KMS-11 (cell line): ENCODE results near the gene FPR3.

Source experiments
- H2AFZ ChIP-seq: fragments of 200-600 bp; sonication (generic); 2 replicates; pipeline ENCODE4 v1.6.1; 2016; ENCODE audit warnings: antibody characterized with exemption, mixed run types, low read depth
- H3K27ac ChIP-seq: fragments of 200-600 bp; sonication (generic); 2 replicates; pipeline ENCODE4 v1.6.1; 2016; ENCODE audit warnings: mild to moderate bottlenecking, mixed run types
- H3K27me3 ChIP-seq: fragments of 200-600 bp; sonication (generic); 2 replicates; pipeline ENCODE4 v1.6.1; 2017; ENCODE audit warnings: mild to moderate bottlenecking, low read depth, mixed run types, moderate library complexity; ENCODE audit not compliant: insufficient read depth
- H3K36me3 ChIP-seq: fragments of 200-600 bp; sonication (generic); 2 replicates; pipeline ENCODE4 v1.6.1; 2017; ENCODE audit warnings: mild to moderate bottlenecking, mixed run types; ENCODE audit not compliant: insufficient read depth
- H3K4me1 ChIP-seq: fragments of 200-600 bp; sonication (generic); 2 replicates; pipeline ENCODE4 v1.6.1; 2016; ENCODE audit warnings: mild to moderate bottlenecking, low read depth, mixed run types; ENCODE audit not compliant: poor library complexity, severe bottlenecking
- H3K4me2 ChIP-seq: fragments of 200-600 bp; sonication (generic); 2 replicates; pipeline ENCODE4 v1.7.0; 2016; ENCODE audit warnings: mild to moderate bottlenecking, mixed run types
- H3K4me3 ChIP-seq: fragments of 200-600 bp; sonication (generic); IDR thresholded peaks from 2 replicates; pipeline ENCODE4 v1.6.1; 2017; ENCODE audit warnings: low read depth, low read length, mixed read lengths; ENCODE audit not compliant: insufficient read depth
- H3K79me2 ChIP-seq: fragments of 200-600 bp; sonication (generic); 2 replicates; pipeline ENCODE4 v1.6.1; 2016; ENCODE audit warnings: low read depth, mixed run types; ENCODE audit not compliant: insufficient read depth
- H3K9ac ChIP-seq: fragments of 200-600 bp; sonication (generic); 2 replicates; pipeline ENCODE4 v1.6.1; 2016; ENCODE audit warnings: mild to moderate bottlenecking, mixed run types
- H4K20me1 ChIP-seq: fragments of 200-600 bp; sonication (generic); 2 replicates; pipeline ENCODE4 v1.6.1; 2016; ENCODE audit warnings: mild to moderate bottlenecking, mixed run types; ENCODE audit not compliant: insufficient read depth
- CTCF ChIP-seq: fragments of 200-600 bp; sonication (generic); conservative IDR thresholded peaks from 2 replicates; pipeline ENCODE4 v1.6.1; 2017; ENCODE audit warnings: low read depth, mild to moderate bottlenecking, antibody characterized with exemption, low read length, moderate library complexity, mixed read lengths

FPR3 gene

DNA sequence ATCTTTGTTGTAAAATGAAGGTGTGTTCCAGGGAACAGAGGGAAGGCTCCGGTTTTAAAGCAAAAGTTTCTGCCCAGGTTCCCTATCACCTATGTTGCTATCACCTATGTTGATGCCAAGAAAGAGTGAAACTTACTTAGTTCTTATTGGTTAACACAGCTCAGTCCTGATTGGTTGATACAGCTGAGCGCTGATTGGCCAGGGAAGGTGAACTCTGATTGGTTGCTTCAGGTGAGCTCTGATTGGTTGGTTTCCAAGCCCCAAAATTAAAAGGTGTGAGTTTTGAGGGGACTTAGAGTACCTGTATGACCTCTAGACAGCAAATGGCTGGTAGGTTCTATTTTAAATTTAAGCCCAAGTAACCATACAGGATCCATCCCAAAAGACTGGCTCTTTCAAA, 42.2 kb downstream of the FPR3 start:
- no peak overlapping the region for H3K27ac ChIP-seq
- no peaks in the 10 kb centered on the region; the same call in 1 of the 2 replicates for H3K27me3 ChIP-seq
- no peaks in the 10 kb centered on the region for H4K20me1 ChIP-seq
- H3K4me2 ChIP-seq: no peak overlapping the region
- H3K9ac ChIP-seq: no peak overlapping the region
- no peak for TF ChIP-seq CTCF
- no peaks in the 10 kb centered on the region for H3K36me3 ChIP-seq
- H3K4me1 ChIP-seq: no peaks in the 10 kb centered on the region
- H2AFZ ChIP-seq: no peak overlapping the region
- H3K79me2 ChIP-seq: no peaks in the 10 kb centered on the region
- H3K4me3 ChIP-seq: no peak overlapping the region

DNA sequence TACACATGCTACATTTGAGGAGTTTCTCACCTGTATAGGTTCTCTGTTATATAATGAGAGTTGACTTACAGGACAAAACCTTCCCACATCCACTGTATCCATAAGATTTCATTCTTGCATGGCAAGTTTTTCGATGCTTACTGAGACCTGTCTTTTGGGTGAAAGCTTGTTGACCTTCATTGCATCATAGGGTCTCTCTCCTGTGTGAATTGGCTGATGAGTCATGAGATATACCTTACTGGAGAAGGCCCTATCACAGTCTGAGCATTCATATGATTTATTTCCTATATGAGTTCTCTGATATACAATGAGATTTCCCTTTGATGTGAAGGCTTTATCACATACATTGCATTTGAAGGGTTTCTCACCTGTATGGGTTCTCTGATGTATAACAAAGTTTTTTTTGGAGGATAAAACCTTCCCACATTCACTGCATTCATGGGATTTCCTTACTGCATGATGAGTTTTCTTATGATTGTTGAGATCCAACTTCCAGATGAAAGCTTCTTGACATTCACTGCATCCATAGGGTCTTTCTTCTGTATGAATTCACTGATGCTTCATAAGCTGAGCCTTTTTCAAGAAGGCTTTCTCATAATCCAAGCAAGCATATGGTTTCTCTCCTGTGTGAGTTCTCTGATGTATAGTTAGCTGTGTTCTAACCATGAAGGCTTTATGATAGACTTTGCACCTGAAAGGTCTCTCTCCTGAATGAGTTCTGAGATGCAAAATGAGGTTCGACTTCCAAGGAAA, 67.1 kb downstream of the FPR3 start:
- Histone ChIP-seq H3K27me3 (no peaks in the 10 kb centered on the region; the same call in 1 of the 2 replicates), H3K4me2 (no peak overlapping the region), H3K36me3 (no peaks in the 10 kb centered on the region), H2AFZ (no peak overlapping the region), H3K27ac (no peak overlapping the region), H3K79me2 (no peaks in the 10 kb centered on the region), H4K20me1 (no peaks in the 10 kb centered on the region), H3K9ac (no peak overlapping the region), H3K4me1 (no peaks in the 10 kb centered on the region), H3K4me3 (no peak overlapping the region)
- TF ChIP-seq CTCF: no peak

DNA sequence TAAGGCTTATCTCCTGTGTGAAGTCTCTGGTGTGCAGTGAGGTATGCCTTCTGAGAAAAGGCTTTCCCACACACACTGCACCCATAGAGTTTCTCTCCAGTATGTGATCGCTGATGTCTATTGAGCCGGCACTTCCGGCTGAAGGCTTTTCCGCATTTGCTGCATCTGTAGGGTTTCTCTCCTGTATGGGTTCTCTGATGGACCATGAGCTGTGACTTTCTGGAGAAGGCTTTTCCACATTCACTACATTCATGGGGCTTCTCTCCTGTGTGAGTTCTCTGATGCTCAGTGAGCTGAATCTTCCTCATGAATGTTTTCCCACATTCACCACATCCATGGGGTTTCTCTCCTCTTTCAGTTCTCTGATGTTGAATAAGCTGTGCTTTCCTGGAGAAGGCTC, 78.1 kb downstream of the FPR3 start:
- Histone ChIP-seq H4K20me1 (no peaks in the 10 kb centered on the region), H3K79me2 (no peaks in the 10 kb centered on the region), H3K4me1 (no peaks in the 10 kb centered on the region), H3K27me3 (no peaks in the 10 kb centered on the region), H3K36me3 (no peaks in the 10 kb centered on the region), H3K4me3 (no peak overlapping the region), H3K4me2 (no peak overlapping the region), H3K9ac (no peak overlapping the region), H2AFZ (no peak overlapping the region), H3K27ac (no peak overlapping the region)
- TF ChIP-seq CTCF: no peak
